ENCODE results near the gene MYH16.

MYH16 gene

DNA sequence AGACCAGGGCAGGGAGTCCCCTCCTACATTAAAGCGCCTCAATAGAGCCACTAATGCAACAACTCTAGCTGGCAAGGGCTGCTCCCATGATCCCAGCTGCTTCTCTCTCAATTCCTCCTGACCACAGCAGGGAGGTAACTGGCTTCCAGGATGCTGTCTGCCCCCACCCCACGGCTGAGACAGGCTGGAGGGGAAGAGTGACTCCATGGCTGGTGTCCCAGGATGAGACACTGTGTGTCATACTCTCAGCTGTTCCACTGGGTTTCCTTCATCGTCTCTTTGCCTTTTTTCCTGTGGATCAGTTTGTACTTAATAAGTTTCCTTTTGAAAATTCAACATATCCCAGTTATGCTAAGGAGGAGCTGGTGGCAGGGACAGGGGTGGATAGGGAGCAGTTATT, 27.7 kb upstream of the MYH16 start:
- Histone ChIP-seq H3K27me3 (ENCODE audit: control insufficient read depth, insufficient read depth, low read length) (no peaks in the 10 kb centered on the region), H3K9ac (ENCODE audit: low read length) (no peak overlapping the region), H3K9me3 (ENCODE audit: control insufficient read depth, low read length) (no peaks in the 10 kb centered on the region), H3K4me3 (ENCODE audit: low read length) (no peak overlapping the region), H3K36me3 (ENCODE audit: control insufficient read depth, insufficient read depth, low read length) (no peaks in the 10 kb centered on the region), H3K4me1 (ENCODE audit: control insufficient read depth, insufficient read depth, low read length) (no peaks in the 10 kb centered on the region)

GRCh38 chr7:99248391-99249095, 24.1 kb upstream of the MYH16 start:
- Histone ChIP-seq H3K36me3 (ENCODE audit: control insufficient read depth, insufficient read depth, low read length) (no peaks in the 10 kb centered on the region), H3K9me3 (ENCODE audit: control insufficient read depth, low read length) (no peaks in the 10 kb centered on the region), H3K4me3 (ENCODE audit: low read length) (no peak overlapping the region), H3K9ac (ENCODE audit: low read length) (no peak overlapping the region), H3K27me3 (ENCODE audit: control insufficient read depth, insufficient read depth, low read length) (no peaks in the 10 kb centered on the region), H3K4me1 (ENCODE audit: control insufficient read depth, insufficient read depth, low read length) (no peaks in the 10 kb centered on the region)

- H3K27me3 ChIP-seq (ENCODE audit: control insufficient read depth, insufficient read depth, low read length), result no peaks in the 10 kb centered on the region
- H3K4me1 ChIP-seq (ENCODE audit: control insufficient read depth, insufficient read depth, low read length), result no peaks in the 10 kb centered on the region
- H3K9me3 ChIP-seq (ENCODE audit: control insufficient read depth, low read length), result no peaks in the 10 kb centered on the region
- H3K4me3 ChIP-seq (ENCODE audit: low read length), result no peak overlapping the region
- no peaks in the 10 kb centered on the region for H3K36me3 ChIP-seq (ENCODE audit: control insufficient read depth, insufficient read depth, low read length)
- H3K9ac ChIP-seq (ENCODE audit: low read length), result no peak overlapping the region
Observed at GRCh38 chr7:99249985-99250575, 22.6 kb upstream of the MYH16 start.

DNA sequence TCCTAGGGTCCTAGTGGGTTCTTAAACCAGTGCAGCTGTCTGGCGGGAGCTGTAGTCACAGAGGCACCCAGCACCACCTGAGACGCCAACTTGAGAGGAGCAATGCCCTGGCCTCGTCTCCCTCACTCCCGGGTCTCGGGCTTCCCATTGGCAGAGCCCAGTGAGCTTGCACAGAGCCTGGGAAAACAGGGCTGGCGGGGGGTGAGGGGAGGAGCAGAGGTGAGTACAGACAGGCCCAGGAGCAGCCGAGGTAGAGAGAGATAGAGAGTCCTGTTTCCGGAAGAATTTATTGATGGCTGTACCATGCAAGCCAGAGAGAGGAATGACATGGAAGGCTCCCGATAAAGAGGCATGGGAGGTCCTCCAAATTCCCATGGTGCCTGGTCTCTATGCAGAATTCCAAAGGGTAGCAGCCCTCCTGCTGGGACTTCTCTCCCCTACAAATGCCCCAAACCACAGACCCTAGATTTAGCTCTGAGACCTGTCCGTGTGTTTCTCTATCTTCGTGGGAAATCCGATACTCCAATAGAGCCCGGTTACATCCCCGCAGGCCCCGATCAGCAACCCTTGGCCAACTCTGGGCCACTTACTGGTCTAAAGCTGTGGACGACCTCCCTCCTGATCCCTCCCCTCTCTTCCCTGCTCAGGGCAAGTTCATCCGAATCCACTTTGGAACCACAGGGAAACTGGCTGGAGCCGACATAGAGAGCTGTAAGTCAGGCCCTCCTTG, 20.3 kb upstream of the MYH16 start:
- no peak overlapping the region for H3K4me3 ChIP-seq (ENCODE audit: low read length)
- no peaks in the 10 kb centered on the region for H3K36me3 ChIP-seq (ENCODE audit: control insufficient read depth, insufficient read depth, low read length)
- no peaks in the 10 kb centered on the region for H3K4me1 ChIP-seq (ENCODE audit: control insufficient read depth, insufficient read depth, low read length)
- H3K27me3 ChIP-seq (ENCODE audit: control insufficient read depth, insufficient read depth, low read length), result no peaks in the 10 kb centered on the region
- H3K9ac ChIP-seq (ENCODE audit: low read length), result no peak overlapping the region
- H3K9me3 ChIP-seq (ENCODE audit: control insufficient read depth, low read length), result no peaks in the 10 kb centered on the region

DNA sequence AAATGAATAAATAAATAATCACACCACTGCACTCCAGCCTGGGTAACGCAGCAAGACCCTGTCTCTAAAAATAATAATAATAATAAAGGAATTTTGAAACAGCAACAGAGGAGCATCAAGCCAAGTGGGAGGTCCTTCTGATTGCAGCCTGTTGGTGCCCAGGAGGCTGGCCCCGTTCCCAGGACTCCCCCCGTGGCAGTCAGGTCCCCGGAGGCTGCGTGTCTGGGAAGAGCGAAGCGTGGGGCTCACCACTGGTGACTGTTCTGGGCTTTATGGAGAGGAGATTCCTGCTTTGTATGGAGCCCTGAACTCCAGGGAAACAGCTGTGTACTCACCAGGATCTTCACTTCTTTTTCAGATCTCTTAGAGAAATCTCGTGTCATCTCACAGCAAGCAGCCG, 19.3 kb upstream of the MYH16 start:
- Histone ChIP-seq H3K9ac (ENCODE audit: low read length) (no peak overlapping the region), H3K4me1 (ENCODE audit: control insufficient read depth, insufficient read depth, low read length) (no peaks in the 10 kb centered on the region), H3K9me3 (ENCODE audit: control insufficient read depth, low read length) (no peaks in the 10 kb centered on the region), H3K4me3 (ENCODE audit: low read length) (no peak overlapping the region), H3K27me3 (ENCODE audit: control insufficient read depth, insufficient read depth, low read length) (no peaks in the 10 kb centered on the region), H3K36me3 (ENCODE audit: control insufficient read depth, insufficient read depth, low read length) (no peaks in the 10 kb centered on the region)

GRCh38 chr7:99254390-99254789, 18.2 kb upstream of the MYH16 start:
- H3K4me1 ChIP-seq (ENCODE audit: control insufficient read depth, insufficient read depth, low read length), result no peaks in the 10 kb centered on the region
- no peak overlapping the region for H3K9ac ChIP-seq (ENCODE audit: low read length)
- no peaks in the 10 kb centered on the region for H3K9me3 ChIP-seq (ENCODE audit: control insufficient read depth, low read length)
- H3K36me3 ChIP-seq (ENCODE audit: control insufficient read depth, insufficient read depth, low read length), result no peaks in the 10 kb centered on the region
- no peak overlapping the region for H3K4me3 ChIP-seq (ENCODE audit: low read length)
- H3K27me3 ChIP-seq (ENCODE audit: control insufficient read depth, insufficient read depth, low read length), result no peaks in the 10 kb centered on the region

- Histone ChIP-seq H3K27me3 (ENCODE audit: control insufficient read depth, insufficient read depth, low read length) (no peaks in the 10 kb centered on the region), H3K36me3 (ENCODE audit: control insufficient read depth, insufficient read depth, low read length) (no peaks in the 10 kb centered on the region), H3K4me1 (ENCODE audit: control insufficient read depth, insufficient read depth, low read length) (no peaks in the 10 kb centered on the region), H3K9ac (ENCODE audit: low read length) (no peak overlapping the region), H3K4me3 (ENCODE audit: low read length) (no peak overlapping the region), H3K9me3 (ENCODE audit: control insufficient read depth, low read length) (no peaks in the 10 kb centered on the region)
Observed at GRCh38 chr7:99255463-99255862, 17.2 kb upstream of the MYH16 start.

DNA sequence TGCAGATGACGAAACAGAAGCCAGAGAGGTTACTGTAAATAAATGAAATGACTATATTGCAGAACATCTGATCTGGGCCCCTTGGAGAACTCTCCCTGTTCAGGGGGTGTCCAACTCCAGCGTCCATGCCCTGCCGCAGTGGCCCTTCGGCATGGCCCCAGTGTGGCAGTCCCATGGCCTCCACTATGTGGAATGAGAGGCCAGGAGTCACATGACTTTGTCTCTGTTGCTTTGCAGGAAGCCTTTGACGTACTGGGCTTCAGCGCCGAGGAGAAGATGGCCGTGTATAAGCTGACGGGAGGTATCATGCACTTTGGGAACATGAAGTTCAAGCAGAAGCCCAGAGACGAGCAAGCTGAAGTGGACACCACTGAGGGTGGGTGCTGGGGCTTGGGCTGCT, 15.6 kb upstream of the MYH16 start:
- Histone ChIP-seq H3K9me3 (ENCODE audit: control insufficient read depth, low read length) (no peaks in the 10 kb centered on the region), H3K36me3 (ENCODE audit: control insufficient read depth, insufficient read depth, low read length) (no peaks in the 10 kb centered on the region), H3K27me3 (ENCODE audit: control insufficient read depth, insufficient read depth, low read length) (no peaks in the 10 kb centered on the region), H3K4me3 (ENCODE audit: low read length) (no peak overlapping the region), H3K4me1 (ENCODE audit: control insufficient read depth, insufficient read depth, low read length) (peaks cover 8% of the 10 kb centered on the region), H3K9ac (ENCODE audit: low read length) (no peak overlapping the region)

DNA sequence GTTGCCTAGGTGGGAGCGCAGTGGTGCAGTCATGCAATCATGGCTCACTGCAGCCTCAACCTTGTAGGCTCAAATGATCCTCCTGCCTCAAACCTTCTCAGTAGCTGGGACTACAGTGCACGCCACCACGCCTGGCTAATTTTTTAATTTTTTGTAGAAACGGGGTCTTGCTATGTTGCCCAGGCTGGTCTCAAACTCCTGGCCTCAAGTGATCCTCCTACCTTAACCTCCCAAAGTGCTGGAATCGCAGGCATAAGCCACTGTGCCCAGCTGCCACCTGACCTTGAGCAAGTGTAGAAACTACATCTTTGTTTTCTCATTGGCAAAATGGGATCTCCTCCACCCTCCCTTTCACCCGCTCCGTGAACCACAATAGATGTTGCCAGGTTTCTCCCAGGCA, 15.0 kb upstream of the MYH16 start:
- Histone ChIP-seq H3K4me3 (ENCODE audit: low read length) (no peak overlapping the region), H3K36me3 (ENCODE audit: control insufficient read depth, insufficient read depth, low read length) (no peaks in the 10 kb centered on the region), H3K9me3 (ENCODE audit: control insufficient read depth, low read length) (no peaks in the 10 kb centered on the region), H3K4me1 (ENCODE audit: control insufficient read depth, insufficient read depth, low read length) (peaks cover 8% of the 10 kb centered on the region), H3K27me3 (ENCODE audit: control insufficient read depth, insufficient read depth, low read length) (no peaks in the 10 kb centered on the region), H3K9ac (ENCODE audit: low read length) (no peak overlapping the region)

DNA sequence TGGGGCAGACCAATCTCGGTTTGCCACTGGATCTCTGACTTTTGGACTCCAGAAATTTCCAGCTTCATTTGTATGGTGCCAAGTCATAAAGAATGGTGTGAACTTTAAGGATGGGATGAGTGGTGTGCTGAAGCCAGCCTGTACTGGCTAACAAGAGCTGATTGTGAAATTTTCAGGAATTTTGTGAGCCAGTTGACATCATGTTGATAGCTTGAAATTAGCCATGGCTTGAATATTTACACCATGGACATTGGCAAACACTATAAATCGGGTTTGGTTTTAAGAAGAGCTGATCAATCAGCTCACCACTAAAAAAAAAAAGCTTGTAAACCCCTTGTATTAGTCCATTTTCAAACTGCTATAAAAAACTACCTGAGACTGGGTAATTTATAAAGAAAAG, 14.1 kb upstream of the MYH16 start:
- H3K9me3 ChIP-seq (ENCODE audit: control insufficient read depth, low read length), result no peaks in the 10 kb centered on the region
- H3K4me1 ChIP-seq (ENCODE audit: control insufficient read depth, insufficient read depth, low read length), result peaks cover 8% of the 10 kb centered on the region
- no peaks in the 10 kb centered on the region for H3K36me3 ChIP-seq (ENCODE audit: control insufficient read depth, insufficient read depth, low read length)
- no peak overlapping the region for H3K4me3 ChIP-seq (ENCODE audit: low read length)
- H3K9ac ChIP-seq (ENCODE audit: low read length), result no peak overlapping the region
- no peaks in the 10 kb centered on the region for H3K27me3 ChIP-seq (ENCODE audit: control insufficient read depth, insufficient read depth, low read length)

DNA sequence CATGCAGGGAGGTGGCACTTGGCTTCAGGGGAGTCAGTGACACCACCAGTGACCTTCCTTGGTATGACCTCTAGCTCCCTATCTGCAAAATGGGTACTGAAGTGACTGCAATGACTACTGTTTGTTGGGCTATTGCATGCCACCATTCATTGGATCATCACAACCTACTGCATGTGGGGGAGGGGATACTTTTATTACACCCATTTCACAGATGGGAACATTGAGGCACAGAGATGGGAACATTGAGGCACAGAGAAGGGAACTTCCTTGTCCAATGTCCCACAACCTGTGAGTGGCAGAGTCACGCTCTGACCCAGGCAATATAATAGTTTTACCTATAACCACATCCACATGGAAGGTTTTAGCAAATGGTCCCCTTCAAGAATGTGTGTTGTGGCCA, 12.2 kb upstream of the MYH16 start:
- no peak overlapping the region for H3K9ac ChIP-seq (ENCODE audit: low read length)
- no peak overlapping the region for H3K4me3 ChIP-seq (ENCODE audit: low read length)
- H3K27me3 ChIP-seq (ENCODE audit: control insufficient read depth, insufficient read depth, low read length), result no peaks in the 10 kb centered on the region
- no peaks in the 10 kb centered on the region for H3K36me3 ChIP-seq (ENCODE audit: control insufficient read depth, insufficient read depth, low read length)
- peaks cover 8% of the 10 kb centered on the region for H3K4me1 ChIP-seq (ENCODE audit: control insufficient read depth, insufficient read depth, low read length)
- no peaks in the 10 kb centered on the region for H3K9me3 ChIP-seq (ENCODE audit: control insufficient read depth, low read length)

DNA sequence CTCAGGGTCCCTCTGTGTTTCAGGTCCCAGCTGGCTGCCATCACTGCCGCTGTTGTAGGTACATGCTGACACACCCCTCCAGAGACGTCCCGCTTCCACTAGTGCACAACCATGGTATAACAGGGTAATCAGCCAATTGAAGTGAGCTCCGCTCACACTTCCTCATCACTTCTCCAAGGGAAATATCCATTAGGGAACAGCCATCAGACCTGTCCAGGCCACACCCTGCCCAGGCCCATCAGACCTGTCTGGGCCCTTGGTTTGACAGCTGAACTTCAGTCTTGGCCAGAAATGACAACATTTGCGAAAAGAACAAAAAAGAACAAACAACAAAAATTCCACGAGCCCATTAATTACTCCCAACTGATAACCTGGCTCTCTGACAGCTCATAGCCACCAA, 11.0 kb upstream of the MYH16 start:
- Histone ChIP-seq H3K9ac (ENCODE audit: low read length) (no peak overlapping the region), H3K4me1 (ENCODE audit: control insufficient read depth, insufficient read depth, low read length) (peaks cover 10% of the 10 kb centered on the region), H3K9me3 (ENCODE audit: control insufficient read depth, low read length) (no peaks in the 10 kb centered on the region), H3K36me3 (ENCODE audit: control insufficient read depth, insufficient read depth, low read length) (no peaks in the 10 kb centered on the region), H3K4me3 (ENCODE audit: low read length) (no peak overlapping the region), H3K27me3 (ENCODE audit: control insufficient read depth, insufficient read depth, low read length) (no peaks in the 10 kb centered on the region)
